Right cardiac atrium (tissue), 5 donors: ENCODE measurements around the gene MMP21. TPM values are rescaled to one million over a fixed set of nuclear protein-coding genes. Genes with fewer than 3 reads are reported as not detected.

Experiments
- ATAC-seq, 2 donors: fragments of 200-7000 bp; cut with Tn5 transposase; one replicate each; pipeline versions ENCODE4 v1.8.0 to v1.9.1; 2020; ENCODE audit warnings: moderate library complexity in 2 of 2, mild to moderate bottlenecking in 1 of 2
- DNase-seq, 3 donors: peaks; one replicate each; pipeline ENCODE4 v3.0.0-alpha.2; 2020
- H3K27ac ChIP-seq: one replicate; pipeline ENCODE4 v1.5.1; 2013; ENCODE audit warnings: mild to moderate bottlenecking, low read length, control low read depth, moderate library complexity
- H3K27me3 ChIP-seq: one replicate; pipeline ENCODE4 v1.6.1; 2013; ENCODE audit not compliant: control insufficient read depth, insufficient read depth
- H3K4me1 ChIP-seq: one replicate; pipeline ENCODE4 v1.6.1; 2013; ENCODE audit warnings: low read length; ENCODE audit not compliant: control insufficient read depth, insufficient read depth
- H3K4me3 ChIP-seq: one replicate; pipeline ENCODE4 v1.5.1; 2013; ENCODE audit warnings: low read length, control low read depth
- H3K9me3 ChIP-seq: one replicate; pipeline ENCODE4 v1.6.1; 2013; ENCODE audit warnings: low read length; ENCODE audit not compliant: control insufficient read depth
- WGBS: extraction: QIAGEN DNeasy Blood & Tissue Kit; methylation state at CpG from one replicate; pipeline ENCODE4 v1.1.7; 2013; 5-methylcytosine and 5-hydroxymethylcytosine counted together
- intact Hi-C, 4 donors: fragments of 100-400 bp; cut with DNase I; formaldehyde crosslinking; loops; one replicate each; pipeline versions ENCODE4 v1.11.0 to v1.14.0; 2022 to 2023
- microRNA-seq, 2 donors: library from miRNA; unstranded; fragments of <30 nt; microRNA quantifications; one replicate each; pipeline ENCODE4 v1.2.0, GENCODE V29; 2020 to 2021
- polyA plus RNA-seq: library from polyadenylated mRNA; stranded (reverse); fragments of 200-250 nt; gene quantifications from one replicate; pipeline ENCODE4 v1.2.3, GENCODE V29; 2013
- total RNA-seq, 4 donors: library from RNA; stranded (reverse); fragmentation: NEBNext Ultra II Directional; extraction: Animal tissue kit (Norgen Biotek cat#: 25700); gene quantifications; one replicate each; pipeline ENCODE4 v1.2.1, GENCODE V29; 2021
- donor health status: healthy with polysubstance abuse.
- donor health status: DM: no; HTN: yes; CAD: no.
- donor health status: DM: no; HTN: no; CAD: no.
- donor health status: DM: no; HTN: yes; CAD: no; lungs with severe emphysema.
- donor health status: DM: yes; HTN: yes; CAD: no.

MMP21 gene
- total and polyA plus RNA-seq, 5 donors: 0.20 to 1.4 (median 0.71) TPM

GRCh38 chr10:125722811-125723210 is 52.8 kb downstream of the MMP21 start:
- DNase-seq: no peak
- intact Hi-C loops: loop anchor here in 1 of 4 donors (1.0 kb wide), 1 partner anchor 9 kb away; no protein-coding TSS in a partner anchor
- Histone ChIP-seq H3K27me3 (no peaks in the 10 kb centered on the region), H3K4me1 (no peaks in the 10 kb centered on the region), H3K4me3 (no peak overlapping the region), H3K27ac (no peak overlapping the region), H3K9me3 (no peaks in the 10 kb centered on the region)
- 98% methylated on average over 1 of the region's 1 CpG for WGBS
- no peak for ATAC-seq

GRCh38 chr10:125721035-125721434 is 54.6 kb downstream of the MMP21 start:
- Histone ChIP-seq H3K4me1 (no peaks in the 10 kb centered on the region), H3K9me3 (no peaks in the 10 kb centered on the region), H3K27me3 (no peaks in the 10 kb centered on the region), H3K27ac (no peak overlapping the region), H3K4me3 (no peak overlapping the region)
- no peak for ATAC-seq
- intact Hi-C loops: no loop called here
- 91% methylated on average over 6 of the region's 6 CpGs for WGBS
- DNase-seq: no peak

- DNase-seq (no peak), ATAC-seq (no peak)
- H3K27me3 ChIP-seq: no peaks in the 10 kb centered on the region
- no peaks in the 10 kb centered on the region for H3K4me1 ChIP-seq
- H3K4me3 ChIP-seq: peak overlapping the region; percentile 85
- no peaks in the 10 kb centered on the region for H3K9me3 ChIP-seq
- no peak overlapping the region for H3K27ac ChIP-seq
- intact Hi-C loops: no loop called here
- under 1% methylated on average over 15 of the region's 15 CpGs for WGBS
Observed at GRCh38 chr10:125720002-125720382, 55.6 kb downstream of the MMP21 start.

DNA sequence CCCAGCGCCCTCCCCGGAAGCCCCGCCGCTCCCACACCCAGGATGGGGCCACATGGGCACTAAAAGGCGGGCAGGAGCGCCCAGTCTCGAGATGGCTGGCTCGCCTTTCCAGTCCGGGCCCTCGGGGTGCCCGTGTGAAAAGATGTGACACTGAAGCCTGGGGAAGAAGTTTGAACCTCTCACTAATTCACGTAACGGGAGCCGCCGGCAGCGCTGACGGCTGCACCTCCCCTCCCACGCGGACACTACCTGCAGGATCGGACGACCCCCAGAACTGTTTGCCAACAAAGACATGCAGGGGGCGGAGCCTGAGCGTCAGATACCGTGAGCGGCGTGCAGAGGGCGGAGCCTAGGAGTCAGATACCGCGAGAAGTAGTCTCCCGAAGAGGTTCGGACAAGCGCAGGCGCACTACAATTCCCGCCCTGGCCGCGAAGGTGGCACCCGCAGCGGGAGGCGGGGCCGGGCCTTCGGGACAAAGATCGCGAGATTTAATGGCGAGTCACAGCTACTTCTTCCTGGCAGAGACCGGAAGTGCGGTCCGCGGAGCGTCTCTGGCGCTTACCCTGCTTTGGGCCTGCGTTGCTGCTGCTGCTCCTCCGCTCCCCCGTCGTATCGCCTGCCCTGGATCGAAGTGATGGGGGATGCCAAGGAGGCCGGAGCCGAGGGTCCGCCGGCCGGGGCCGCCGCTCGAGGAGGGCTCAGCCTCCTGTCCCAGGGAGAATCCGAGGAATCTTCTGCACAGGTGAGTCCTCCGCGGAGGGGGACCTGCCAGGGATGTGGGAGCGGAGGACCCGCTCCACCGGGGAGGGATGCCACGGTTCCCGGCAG is 56.2 kb downstream of the MMP21 start, which contains the start of gene EDRF1:
EDRF1 (plus strand) TSS at position 537 of the 829 bp plus-strand sequence; CDS start at position 636, 99 bp downstream.
- intact Hi-C loops: no loop called here
- WGBS: under 1% methylated on average over 72 of the region's 72 CpGs
- no peaks in the 10 kb centered on the region for H3K4me1 ChIP-seq
- peak within 1 kb of the TSS; percentile 85 for H3K4me3 ChIP-seq
- peak; percentile 100 for ATAC-seq
- no peaks in the 10 kb centered on the region for H3K9me3 ChIP-seq
- H3K27ac ChIP-seq: peak within 1 kb of the TSS; percentile 69
- DNase-seq: peak; percentile 99 to 100 (median 99)
- H3K27me3 ChIP-seq: no peaks in the 10 kb centered on the region

Small RNA genes lying within 50 kb of the gene (microRNA-seq; reads per million reads assigned to microRNA genes)
- gene MIR4484: 0 to 4.8 reads per million in 2 donors

Other genes starting within 250 kb of the MMP21 start
- gene TEX36, start 92.7 kb downstream of the MMP21 start, total RNA-seq: not detected
- not detected for gene TEX36, start 92.7 kb downstream of the MMP21 start, polyA plus RNA-seq
- gene EDRF1, start 56.1 kb downstream of the MMP21 start, total RNA-seq: 10 to 100 TPM; 12.0 to 14.7 (median 14.2) TPM
- gene EDRF1, start 56.1 kb downstream of the MMP21 start, polyA plus RNA-seq: 10.8 TPM
- 10 to 100 TPM; 57.6 to 81.7 (median 68.5) TPM for gene UROS, start 47.4 kb upstream of the MMP21 start, total RNA-seq
- gene UROS, start 47.4 kb upstream of the MMP21 start, polyA plus RNA-seq: 86.1 TPM
- 10 to 100 TPM; 44.5 to 52.4 (median 48.0) TPM for gene BCCIP, start 47.7 kb upstream of the MMP21 start, total RNA-seq
- 61.2 TPM for gene BCCIP, start 47.7 kb upstream of the MMP21 start, polyA plus RNA-seq
- 10 to 100 TPM; 35.6 to 42.5 (median 36.2) TPM for gene DHX32, start 105.5 kb upstream of the MMP21 start, total RNA-seq
- 23.3 TPM for gene DHX32, start 105.5 kb upstream of the MMP21 start, polyA plus RNA-seq
- 1 to 10 TPM in 1 of 4 donors, under 1 TPM in 3; 0.37 to 1.0 (median 0.51) TPM for gene FANK1, start 120.7 kb upstream of the MMP21 start, total RNA-seq
- gene FANK1, start 120.7 kb upstream of the MMP21 start, polyA plus RNA-seq: 0.41 TPM